Measurements from ENCODE around the gene SPDEF.

SPDEF gene

DNA sequence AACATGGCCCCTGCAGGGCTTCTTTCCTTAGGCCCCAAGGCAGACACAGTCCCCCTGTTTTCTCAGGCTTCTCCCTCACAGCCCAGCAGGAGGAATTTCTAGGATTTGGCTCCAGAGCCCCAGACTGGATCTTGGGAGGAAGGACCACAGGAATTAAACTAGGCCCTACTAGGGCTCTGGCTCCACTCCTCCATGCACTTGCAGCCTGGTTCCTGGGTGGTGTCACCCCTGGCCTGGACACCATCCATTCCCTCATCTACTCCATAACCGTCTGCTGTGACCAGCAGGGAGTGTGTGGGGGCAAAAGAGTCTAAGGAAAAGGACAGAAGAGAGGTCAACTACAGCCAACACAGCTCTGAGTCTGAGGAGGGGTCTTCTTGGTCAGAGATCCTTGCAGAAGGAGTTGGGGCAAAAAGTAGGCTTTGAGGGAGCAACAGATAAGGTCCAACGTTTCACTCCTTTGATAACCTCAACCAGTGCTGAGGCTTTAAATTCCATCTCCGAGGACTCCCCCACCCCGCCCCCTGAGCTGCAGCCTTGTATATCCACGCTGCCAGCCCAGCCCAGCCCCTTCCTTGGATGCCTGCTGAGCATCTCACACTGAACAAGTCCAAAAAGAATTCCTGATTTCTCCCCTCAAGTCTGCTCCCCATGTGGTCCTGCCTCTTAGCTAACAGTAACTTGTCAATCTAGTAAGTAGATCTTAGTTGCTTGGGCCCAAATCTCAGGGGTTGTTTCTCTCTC is 27.9 kb upstream of the SPDEF start:
- no peak for DNase-seq (ENCODE audit: low read depth)

DNA sequence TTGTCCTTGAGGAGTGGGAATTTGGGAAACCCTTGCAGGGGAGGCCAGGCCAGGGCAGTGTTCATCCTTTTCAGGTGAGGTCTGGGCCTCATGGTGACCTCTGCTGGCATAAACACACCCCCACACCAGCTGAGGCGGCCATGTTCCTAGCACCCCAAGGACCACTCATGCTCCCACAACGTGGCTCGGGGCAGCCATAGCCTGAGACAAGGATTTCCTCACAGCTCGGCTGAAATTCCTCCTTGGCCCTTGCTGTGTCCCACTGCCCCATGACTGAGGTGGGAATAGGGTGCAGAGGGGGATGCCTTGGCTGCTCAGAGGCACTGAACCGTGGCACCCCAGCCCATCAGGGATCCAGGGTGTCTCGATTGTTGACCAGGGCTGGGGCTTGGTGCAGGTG is 27.3 kb upstream of the SPDEF start:
- DNase-seq (ENCODE audit: low read depth), result no peak

DNA sequence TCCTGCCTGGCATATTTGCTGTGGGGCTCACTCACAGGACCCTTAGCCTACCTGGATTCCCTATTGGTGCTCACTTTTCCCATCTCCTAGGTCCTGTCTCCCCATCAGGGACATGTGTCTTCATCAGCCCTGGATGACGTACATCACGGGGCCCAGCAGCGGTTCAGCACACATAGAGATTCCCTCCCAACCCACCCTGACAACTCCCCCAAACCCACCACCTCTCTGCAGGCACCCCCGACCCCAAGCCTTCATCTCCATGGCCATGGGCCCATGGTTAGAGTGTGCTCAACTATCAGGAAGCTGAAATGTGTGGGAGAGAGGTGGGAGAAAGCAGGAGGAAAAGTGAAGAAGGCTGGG is 25.4 kb upstream of the SPDEF start:
- DNase-seq (ENCODE audit: low read depth), result no peak

DNA sequence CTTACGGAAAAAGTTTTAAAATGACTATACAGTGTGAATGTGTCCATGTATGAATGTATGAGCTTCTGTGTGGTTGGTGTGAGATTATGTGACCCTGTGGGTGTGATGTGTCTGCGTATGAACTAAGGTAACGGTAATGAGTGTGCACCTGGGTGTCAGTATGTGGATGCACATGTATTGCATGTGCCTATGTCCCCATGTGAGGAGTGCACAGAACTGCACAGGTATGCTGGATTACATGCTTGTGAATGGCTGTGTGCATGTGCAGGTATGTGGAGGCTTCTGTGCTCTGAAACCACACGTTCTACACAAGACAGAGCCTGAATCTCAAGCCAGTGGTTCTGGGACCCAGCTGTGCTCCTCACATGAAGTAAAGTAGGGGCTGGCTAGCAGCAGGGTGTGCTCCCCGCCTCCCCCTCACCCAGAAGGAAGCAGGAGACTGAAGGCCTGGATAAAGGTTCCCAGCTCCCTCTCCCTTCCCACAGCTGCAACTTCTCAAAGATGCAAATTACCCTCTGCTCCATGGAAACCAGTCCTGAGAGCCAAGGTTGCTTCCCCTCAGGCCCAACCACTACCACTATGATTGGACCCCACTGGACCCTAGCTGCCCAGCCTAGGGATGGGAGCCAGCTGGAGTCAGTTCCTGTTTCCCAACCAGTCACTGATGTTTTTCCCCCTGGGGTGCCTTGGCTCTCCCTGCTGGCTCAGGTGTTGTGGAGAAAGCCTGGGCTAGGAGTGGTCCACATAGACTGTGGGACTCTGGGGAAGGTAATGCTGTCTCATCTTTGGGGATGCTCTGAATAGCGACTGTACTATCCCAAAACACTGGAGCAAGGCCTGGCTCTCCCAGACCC is 24.8 kb upstream of the SPDEF start:
- no peak for DNase-seq (ENCODE audit: low read depth)

DNA sequence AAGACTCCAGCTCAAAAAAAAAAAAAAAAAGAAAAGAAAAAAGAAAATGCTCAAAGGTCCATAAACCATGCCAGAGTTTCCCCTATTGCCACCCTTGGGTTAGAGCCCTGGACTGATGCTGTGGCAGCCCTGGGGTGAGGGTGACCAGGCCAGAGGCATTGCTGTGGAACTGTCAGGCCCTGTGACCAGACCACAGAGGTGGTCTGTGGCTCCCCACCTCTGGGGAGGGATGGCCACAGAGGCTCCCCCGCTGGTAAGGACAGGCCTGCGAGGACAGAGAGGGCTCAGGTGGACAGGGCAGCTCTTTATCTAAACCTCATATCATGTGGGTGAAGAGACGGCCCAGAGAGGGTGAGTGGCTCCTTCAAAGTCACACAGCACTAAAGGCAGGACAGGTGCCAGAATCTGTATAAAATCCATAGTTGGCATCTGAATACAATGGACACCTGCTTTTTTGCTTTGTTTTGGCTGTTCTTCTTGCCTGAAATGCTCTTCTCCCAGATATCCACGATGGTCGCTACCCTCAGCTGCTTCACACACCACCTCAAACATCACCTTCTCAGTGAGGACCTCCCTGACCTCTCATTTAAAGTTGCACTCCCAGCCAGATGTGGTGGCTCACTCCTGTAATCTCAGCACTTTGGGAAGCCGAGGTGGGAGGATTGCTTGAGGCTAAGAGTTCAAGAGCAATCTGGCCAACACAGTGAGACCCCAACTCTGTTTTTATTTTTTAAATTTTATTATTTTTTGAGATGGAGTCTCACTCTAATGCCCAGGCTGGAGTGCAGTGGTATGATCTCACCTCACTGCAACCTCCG is 22.5 kb upstream of the SPDEF start:
- DNase-seq (ENCODE audit: low read depth), result no peak

DNA sequence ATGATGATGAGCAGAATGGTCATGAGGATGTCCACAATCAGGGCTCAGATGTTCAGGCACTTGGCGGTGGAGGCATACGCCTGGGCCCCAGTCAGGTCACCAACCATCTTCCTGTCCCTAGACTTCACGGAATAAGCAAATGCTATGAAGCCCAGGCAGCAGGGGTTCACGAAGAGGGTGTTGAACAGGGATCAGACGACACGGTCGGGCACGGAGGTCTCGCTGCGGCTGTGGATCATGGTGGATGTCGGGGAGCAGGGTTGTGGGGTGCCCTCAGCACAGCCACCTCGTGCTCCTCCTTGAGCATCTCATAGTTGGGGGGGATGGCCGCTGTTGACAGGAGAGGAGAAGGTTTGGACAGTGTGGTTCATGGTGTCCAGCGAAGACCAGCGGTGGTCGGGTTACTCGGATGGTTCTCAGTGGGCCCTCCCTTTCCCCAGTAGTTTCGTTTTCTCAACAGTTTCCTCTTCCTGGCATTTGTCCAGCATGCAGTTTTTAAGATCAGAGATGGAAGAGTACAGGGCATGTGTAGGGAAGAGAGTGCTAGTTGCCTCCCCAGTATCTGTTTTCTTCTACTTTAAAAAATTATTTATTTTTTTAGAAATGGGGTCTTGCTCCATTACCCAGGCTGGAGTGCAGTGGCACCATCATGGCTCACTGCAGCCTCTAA is 20.3 kb upstream of the SPDEF start:
- DNase-seq (ENCODE audit: low read depth), result no peak

DNA sequence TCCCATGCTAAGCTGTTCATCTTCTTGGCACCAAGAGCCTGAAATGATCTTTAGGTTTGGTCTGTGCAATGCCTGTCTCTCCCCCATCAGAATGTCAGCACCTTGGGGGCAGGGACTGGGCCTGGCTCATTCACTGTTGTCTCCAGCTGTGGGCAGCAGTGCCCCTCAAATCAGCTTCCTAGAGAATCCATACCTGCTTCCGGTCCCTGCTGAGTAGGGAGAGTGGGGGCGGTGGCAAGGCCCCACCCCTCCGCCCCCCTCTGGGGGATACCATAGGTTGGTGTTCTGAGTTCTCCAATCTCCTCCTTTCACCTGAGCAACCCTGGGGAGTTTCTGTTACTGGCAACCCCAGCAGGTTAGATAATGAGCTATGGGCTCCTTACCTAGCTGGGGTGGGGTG is 19.2 kb upstream of the SPDEF start:
- no peak for DNase-seq (ENCODE audit: low read depth)

DNA sequence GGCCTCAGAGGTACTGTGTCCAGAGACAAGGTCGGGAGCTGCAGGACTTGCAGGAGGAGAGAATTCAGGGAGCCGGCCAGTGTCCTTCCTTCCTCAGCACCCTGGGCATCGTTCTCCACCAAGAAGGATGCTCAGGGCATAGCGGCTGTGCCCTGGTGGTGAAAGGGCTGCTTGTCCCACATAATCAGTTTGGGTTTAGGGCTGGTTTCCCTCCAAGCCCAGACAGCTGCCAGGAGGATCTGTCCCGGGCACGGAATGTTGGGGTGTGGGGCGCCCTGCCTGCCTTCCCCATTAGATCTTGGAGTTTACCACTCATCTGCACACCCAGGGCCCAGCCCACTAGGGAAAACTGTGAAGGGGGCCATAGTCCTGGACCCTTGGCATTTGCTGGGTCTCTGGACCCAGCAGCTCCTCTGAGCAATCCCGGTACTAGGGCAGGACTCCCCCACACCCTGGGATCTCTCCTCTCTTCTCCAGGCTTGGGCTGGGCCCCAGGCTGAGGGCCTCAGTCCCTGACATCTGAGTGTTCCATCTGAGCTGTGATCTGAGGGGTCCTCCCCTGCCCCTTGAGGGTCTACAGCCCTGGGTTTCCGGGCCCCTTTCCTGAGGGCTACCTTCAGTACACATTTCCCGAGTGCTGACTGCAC is 18.6 kb upstream of the SPDEF start:
- DNase-seq (ENCODE audit: low read depth), result no peak

DNA sequence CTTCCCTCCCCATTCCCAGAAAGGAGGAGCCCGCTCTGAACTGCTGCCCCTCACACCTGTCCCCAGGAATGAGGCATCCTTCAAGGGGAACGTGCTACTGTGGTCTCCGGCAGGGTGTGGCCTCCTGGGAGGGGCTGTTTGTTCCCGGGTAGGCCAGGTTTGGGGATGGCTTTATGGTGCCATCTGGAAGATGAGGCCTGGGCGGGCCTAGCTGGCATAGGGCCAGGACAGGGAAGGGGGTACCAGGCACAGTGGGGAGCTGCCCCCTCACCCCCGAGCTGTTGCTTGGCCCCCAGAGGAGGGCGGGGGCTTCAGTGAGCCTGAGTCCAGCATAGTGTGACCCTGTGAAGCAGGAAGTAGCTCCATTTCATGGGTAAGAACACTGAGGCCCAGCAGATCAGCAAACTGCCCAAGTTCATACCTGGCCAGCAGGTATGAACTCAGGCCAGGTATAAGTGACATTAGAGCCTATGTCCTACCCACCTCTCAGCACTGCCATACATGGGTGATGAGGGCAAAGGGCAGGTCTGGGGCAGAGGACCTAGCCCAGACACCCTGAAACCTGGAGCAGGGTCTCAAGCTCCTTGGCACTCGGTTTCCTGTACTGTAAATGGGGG is 17.5 kb upstream of the SPDEF start:
- DNase-seq (ENCODE audit: low read depth), result no peak

DNA sequence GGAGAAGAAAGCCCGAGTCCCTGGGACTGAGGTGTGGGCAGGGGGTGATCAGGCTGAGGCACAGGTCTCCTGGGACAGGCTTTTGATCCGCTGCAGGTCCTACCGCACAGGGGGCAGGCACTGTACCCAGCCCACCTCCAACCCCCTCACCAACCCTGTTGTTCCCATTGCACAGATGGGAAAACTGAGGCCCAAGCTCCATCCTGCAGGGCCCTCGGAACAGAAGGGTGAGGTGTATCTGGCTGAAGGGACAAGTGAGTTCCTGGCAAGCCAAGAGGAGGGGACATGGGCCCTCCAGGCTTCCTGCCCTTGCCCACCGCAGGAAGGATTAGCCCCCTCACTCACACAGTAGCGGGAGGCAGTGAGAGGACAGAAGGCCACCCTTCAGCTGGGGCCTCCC is 16.5 kb upstream of the SPDEF start:
- no peak for DNase-seq (ENCODE audit: low read depth)

DNA sequence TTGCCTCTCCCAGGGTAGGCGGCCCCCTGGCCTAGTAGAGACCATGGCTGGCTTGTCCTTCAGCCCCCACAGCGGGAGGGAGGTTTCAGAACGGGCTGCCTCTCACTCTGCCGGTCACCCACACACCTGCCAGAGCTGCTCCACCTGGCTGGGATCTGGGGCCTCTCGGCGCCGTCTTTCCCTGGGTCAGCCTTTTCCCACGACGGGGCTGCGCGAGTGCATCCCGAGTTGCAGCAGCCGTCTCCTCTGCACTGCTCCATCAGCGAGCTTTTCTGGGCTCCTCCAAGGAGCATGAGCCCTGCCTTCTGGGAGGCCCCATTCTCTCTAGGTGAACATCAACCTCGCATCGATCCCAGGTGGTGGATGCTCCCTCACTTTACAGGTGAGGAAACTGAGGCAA is 15.9 kb upstream of the SPDEF start:
- no peak for DNase-seq (ENCODE audit: low read depth)

DNA sequence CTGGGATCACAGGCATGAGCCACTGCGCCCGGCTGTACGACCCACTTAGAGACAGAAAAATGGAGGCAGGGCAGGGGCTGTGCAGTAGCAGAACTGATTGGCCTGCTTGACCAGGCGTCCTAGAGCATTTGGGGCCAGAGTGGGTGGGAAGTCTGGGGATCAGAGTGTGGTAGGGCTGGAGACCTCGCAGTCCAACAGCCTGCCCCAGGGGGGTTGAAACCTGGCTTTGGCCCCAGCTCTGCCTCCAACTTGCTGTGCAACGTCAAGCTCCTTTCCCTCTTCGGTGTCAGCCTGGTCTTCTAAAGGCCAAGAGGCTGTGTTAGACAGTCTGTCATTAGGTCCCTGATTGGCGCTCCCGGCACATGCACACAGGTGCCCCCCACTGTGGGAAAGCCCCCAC is 15.3 kb upstream of the SPDEF start:
- no peak for DNase-seq (ENCODE audit: low read depth)

DNA sequence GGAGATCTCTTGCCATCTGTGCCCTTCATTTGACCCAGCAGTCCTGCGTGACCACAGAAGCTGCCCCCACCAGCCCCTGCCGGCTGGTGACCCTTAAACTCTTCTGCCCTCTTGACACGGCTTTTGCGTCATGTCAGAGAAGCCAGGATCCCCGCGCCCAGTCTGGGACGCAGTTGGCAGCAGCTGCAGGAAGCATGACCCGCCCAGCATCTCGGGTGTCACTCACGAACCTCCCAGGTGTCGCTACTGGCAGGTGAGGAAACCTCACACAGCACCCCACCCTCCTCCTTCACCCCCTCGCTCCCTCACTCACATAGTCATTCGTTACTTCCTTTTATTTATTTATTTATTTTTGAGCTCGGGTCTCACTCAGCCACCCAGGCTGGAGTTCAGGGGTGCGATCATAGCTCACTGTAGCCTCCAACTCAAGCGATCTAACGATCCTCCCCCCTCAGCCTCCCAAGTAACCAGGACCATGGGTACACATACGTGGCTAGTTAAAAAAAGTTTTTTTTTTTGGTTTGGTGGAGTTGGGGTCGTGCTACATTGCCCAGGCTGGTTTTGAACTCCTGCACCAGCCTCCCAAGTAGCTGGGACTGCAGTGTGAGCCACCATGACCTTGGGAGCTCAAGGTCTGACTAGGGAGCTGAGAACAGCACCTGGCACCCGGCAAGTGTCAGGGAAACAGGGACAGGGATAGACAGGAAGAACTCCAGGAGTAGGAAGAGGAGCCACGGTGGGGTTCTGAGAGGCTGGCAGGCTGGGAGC is 14.1 kb upstream of the SPDEF start:
- no peak for DNase-seq (ENCODE audit: low read depth)

DNA sequence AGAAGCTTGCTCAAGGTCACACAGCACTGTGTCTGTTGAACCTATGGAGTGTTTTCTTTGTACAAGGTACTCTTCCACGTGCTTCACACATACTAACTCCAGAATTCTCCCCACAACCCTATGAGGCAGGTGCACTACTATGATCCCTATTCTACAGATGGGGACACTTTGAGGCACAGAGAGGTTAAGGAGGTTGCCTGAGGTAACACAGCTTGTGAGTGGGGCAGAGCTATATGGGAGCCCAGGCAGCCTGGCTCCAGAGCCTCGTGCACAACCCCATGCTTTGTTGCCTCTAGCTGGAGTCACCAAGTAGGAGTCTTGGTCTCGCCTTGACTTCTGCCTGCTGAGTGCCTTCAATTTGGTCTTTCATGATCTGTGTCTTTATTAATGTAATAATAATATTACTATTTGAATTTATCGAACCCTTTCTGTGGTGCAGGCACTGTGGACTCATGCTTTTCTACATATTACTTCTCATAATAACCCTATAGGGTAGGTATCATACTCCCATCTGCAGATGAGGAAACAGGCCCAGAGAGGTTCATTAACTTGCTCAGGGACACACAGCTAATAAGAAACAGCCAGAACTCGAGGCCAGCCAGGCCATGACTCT is 13.3 kb upstream of the SPDEF start:
- DNase-seq (ENCODE audit: low read depth), result no peak

DNA sequence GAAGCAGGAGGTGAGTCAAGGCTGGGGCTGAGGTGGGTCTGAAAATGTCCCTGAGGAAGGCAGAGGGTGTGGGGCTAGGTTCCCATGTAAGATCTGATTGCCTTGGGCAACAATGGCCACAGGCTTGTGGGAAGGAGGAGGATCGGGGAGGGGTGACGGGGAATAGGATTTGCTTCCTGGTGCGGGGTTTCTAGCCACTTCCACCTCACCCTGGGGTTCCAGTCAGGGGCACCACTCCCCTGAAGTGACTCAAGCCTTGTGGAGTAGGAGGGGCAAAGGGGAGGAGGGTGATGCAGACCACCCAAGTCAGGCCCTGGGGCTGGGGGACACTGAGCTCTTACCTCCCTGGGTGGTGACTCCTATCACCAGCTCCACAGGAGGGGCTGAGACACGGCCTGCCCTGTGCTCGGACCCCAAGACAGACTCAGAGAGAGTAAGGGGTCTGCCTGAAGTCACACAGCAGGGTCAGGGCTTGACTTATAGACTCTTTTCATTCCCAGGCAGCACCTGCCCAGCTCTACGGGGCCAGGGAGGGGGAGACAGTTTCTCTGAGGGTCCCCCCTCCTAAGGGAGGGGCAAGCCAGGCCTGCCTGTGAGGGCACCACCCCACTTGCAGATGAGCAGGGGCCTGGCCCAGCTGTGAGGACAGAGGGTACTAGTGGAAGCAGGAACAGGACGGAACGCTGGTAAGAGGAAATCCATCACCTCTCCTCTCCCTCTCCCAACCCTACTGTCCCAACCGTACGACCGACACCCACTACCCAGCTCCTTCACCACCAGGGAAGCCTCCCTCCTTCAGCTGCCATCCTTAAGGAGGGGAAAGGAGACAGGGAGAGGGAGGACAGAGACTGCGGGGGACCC is 12.4 kb upstream of the SPDEF start:
- no peak for DNase-seq (ENCODE audit: low read depth)

DNA sequence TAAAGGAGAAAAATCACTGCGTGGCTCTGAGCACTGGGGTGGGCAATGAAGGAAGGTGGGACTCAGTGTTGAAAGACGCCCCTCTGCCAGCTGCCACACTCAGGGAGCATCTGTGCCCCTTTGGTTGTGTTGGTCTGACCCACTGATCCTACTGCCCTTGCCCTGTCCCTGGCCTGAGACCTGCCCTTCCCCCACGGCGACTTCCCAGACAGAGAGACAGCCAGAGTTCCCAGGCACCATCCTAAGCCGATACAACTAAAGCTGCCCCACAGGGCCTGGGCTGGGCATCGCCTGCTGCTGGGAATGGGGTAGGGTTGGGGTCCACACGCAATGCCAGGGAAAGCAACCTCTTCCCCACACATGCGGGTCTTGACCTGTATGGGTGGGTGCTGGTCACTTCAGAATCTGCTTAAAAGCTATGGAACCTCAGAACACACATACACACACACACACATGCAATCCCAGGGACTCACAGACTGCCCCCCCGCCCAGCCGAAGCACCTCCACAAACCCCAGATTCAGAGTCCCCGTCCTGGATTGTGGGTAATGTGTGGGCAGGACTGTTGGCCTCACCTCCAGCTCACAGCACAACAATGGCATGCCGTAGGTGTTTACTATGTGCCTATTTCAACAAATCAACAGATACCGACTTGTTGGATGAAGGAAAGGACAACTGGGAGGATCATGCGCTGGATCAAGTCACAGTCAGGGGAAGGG is 10.9 kb upstream of the SPDEF start:
- no peak for DNase-seq (ENCODE audit: low read depth)

DNA sequence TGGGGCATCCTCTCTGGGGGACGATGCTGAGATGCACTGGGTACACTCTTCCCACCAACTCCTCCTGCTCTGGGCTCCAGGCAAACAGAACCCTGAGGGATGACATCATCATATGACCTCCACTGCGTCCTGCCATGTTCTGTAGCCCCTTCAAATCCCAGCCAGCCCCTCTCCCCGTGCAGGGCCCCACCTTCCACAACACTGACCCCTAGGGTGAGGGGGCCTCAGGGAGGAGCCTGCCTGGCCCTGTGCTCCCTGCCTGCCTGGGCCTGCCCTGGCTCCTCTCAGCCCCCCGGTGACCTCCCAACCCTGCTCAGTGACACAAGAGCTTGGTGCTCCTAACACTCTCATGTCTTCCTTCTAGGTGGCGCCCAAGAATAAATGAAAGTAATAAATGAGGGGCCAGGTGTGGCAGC is 9.6 kb upstream of the SPDEF start:
- DNase-seq (ENCODE audit: low read depth), result no peak

DNA sequence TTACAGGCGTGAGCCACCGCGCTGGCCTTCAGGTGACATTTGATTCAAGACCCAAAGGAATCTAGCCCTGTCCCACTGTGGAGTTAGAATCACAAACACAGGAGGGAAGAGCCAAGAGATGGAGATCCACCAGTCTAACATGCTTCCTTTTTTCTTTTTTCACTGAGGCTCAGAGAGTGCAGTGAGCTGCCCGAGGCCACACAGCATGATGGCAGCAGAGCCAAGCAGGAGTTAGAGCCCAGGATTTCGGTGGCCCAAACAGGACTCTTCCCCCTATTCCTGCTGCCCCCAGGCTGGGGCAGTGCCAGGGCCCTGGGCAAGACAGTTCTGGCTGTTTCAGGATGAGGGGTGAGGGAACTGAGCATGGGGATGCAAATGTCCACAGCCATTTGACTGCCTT is 8.1 kb upstream of the SPDEF start:
- no peak for DNase-seq (ENCODE audit: low read depth)

DNA sequence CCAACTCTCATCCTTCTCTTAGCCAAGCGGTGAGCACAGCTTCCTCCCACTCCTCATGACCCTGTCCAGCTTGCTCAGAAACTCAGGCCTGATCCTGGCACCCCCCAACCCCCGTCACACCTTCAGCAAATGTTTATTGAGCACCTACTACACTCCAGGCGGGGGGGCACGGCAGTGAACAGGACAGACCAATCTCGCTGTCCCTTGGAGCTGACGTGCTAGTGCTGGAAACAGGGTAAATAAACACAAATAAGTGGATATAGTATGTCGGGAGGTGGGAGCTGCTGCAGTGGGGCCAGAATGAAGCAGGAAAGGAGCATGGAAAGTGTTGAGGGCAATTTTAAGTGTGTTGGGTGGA is 7.4 kb upstream of the SPDEF start:
- no peak for DNase-seq (ENCODE audit: low read depth)

All from stromal cell of bone marrow (primary cell).